Stimulated activated naive CD4-positive, alpha-beta T cell (primary cell): ENCODE data around the gene SENP2.
"Not testable (repeated sequence)": the region's sequence is repeated elsewhere in the genome, so short reads cannot be mapped to it uniquely, and the experiment has no call there.

Experiments
- DNase-seq, 6 experiments: peaks; one replicate each; lab custom pipeline; 2025; lab: John Stamatoyannopoulos, UW

SENP2 gene

GRCh38 chr3:185647880-185648210, 61.8 kb downstream of the SENP2 start:
- DNase-seq: no peak

DNA sequence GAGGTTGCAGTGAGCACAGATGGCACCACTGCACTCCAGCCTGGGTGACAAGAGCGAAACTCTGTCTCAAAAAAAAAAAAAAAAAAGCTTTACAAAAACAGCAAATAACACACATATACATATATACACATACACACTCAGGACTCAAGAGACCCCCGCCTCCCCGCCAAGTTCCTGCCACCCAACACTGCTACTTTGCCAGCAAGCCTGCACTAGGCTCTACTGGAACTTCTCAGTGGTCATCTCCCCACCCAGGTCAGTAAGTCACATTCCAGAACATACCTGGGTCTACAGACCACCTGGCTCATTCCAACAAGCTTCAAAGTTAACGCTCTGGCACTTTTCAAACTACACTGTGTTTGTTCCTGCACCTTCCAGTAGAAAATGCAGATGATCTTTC, 62.3 kb downstream of the SENP2 start:
- DNase-seq: no peak

DNA sequence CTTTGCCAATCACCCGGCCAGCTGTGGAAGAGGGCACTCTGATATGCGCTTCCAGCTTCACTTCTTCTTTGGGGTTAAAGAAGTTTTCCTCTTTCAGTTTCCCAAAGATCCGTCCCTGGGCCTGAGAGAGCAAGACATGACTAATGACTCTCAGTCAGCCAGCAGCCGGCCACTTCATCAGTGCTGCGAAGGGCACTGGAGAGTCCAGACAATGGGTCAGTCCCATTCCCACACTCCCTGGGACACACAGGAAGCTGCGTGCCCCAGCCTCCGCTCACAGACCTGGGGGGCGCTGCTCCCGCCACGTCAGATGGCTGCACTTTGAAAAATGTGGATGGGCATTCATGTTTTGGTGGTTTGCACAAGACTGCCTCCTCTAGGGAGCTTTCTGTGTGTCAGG, 63.3 kb downstream of the SENP2 start:
- no peak for DNase-seq

- no peak for DNase-seq
These were observed 65.9 kb downstream of the SENP2 start for GRCh38 chr3:185651971-185652370.

- no peak for DNase-seq
These were observed 68.1 kb downstream of the SENP2 start for GRCh38 chr3:185653949-185654757.

DNA sequence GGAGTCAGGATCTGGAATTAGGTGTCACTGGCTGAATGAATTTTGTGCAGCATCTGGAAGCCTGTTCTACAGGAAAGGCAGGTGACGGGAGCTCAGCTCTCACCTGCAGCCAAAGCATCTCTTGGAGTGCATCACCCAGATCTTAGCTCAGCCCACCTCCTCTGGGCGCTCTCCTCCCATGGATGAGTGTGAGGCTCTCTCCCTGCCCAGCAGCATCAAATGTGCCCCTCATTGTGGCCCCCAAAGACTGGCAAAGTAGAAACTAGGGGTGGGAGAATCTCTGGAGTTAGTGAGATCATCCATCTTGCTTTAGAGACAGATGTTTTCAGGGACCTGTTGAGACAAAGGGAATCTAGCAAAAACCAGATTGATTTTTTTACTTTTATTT, 68.7 kb downstream of the SENP2 start:
- no peak for DNase-seq

- no peak for DNase-seq
These were observed 69.6 kb downstream of the SENP2 start for GRCh38 chr3:185655426-185656320.

DNA sequence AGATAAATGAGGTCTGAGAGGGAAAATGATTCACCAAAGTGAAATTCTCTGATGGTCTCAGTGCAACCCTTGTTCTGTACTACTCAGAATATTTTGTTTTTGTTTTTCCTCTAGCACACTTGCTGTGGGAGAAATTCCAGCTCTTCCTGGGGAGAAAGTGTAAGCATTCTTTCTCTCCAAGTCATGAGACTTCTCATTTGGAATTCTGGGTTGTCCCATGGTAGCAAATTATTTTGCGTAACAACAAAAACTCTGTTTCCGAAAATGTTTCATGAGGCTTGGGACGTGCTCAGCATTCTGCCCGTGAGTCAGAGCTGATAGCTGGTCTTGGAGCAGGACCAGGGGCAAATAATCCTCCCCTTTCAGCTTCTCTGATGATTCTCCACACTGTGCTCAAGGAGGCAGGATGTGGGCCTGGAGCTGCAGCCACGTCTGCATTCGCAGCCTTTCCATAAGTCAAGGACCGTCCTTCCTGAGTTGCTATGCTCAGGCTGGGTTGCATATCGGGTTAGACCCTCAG, 70.3 kb downstream of the SENP2 start:
- DNase-seq: no peak

DNA sequence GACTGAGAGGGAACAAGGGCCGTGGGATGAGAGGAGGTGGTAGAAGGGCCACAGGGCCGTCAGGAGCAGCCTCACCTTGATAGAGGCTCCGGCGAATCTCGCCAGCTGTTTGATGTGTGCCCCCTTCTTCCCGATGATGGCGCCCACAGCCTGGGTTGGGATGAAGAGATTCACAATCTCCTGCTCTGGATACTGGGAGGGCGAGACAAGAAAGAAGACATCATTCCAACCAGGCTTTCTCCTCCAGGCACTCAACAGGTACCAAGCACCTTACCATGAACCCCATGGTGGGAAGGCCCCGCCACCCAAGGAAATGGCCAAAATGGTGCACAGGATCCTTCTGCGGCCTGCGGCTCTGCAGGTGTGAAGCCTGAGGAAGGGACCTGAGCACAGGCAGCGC, 71.1 kb downstream of the SENP2 start:
- no peak for DNase-seq

DNA sequence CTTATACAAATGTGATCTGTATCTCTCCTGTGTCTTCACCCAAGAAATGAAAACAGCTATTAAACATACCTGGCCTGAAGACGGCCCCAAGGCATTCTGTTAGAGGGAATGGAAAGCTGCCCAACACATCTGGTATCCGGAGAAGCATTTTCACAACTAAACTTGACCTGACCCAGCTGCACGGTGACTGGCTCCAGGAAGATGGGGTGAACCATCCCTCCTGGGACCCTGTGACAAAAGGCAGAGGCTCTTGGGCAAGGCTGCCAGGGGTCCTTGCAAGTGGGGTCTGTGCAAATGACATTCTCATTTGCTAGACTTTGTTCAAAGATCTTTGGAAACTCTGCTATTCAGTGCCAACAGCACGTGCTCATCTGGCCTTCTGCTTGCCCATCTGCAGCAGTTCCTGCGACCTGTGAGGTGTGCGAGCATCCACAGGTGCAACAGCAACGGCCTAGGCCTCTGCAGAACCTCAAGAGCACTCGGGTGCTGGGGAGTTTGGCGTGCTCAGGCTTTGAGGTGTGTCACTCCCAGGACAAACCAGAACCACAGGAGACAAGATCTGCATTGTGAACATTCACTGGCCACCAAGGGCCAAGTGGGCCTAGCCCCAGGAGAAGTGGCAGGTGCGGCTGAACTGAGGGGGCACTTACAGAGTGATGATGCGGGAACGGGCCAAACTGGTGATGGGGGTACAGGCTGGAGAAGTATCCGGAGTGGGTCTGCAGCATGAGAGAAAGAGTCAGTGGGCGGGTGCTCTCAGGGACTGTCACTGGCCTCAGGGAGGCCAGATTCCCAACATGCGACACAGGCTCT, 71.8 kb downstream of the SENP2 start:
- no peak for DNase-seq

- no peak for DNase-seq
These were observed 72.4 kb downstream of the SENP2 start for GRCh38 chr3:185658504-185658912.

DNA sequence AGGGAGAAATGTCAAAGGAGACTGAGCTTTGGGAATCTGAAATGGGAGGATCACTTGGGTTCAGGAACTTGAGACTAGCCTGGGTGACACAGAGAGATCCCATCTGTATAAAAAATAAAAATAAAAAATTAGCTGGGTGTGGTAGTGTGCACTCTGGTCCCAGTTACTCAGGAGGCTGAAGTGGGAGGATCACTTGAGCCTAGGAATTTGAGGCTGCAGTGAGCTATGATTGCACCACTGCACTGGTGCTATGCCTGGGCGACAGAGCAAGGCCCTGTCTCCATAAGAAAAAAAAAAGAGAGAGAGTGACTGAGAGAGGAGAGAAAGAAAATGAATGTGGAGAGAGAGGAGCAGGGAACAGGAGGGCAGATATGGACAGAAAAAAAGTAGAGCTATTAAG, 72.8 kb downstream of the SENP2 start:
- no peak for DNase-seq

- peak in 5 of 6 experiments; percentile 23 to 61 (median 40) for DNase-seq
These were observed 74.1 kb downstream of the SENP2 start for GRCh38 chr3:185659942-185660921.

DNA sequence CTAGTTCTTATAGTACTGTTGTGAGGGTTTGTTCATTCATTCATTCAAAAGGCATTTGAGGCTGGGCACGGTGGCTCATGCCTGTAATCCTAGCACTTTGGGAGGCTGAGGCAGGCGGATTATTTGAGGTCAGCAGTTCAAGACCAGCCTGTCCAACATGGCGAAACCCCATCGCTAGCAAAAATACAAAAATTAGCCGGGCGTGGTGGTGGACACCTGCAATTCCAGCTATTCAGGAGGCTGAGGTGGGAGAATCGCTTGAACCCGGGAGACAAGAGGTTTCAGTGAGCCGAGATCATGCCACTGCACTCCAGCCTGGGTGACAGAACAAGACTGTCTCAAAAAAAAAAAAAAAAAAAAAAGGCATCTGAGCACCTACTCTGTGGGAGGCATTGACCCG, 75.2 kb downstream of the SENP2 start:
- DNase-seq: not testable (repeated sequence)

- no peak for DNase-seq
These were observed 75.7 kb downstream of the SENP2 start for GRCh38 chr3:185661772-185662171.

- no peak for DNase-seq
These were observed 77.8 kb downstream of the SENP2 start for GRCh38 chr3:185663929-185664328.

DNA sequence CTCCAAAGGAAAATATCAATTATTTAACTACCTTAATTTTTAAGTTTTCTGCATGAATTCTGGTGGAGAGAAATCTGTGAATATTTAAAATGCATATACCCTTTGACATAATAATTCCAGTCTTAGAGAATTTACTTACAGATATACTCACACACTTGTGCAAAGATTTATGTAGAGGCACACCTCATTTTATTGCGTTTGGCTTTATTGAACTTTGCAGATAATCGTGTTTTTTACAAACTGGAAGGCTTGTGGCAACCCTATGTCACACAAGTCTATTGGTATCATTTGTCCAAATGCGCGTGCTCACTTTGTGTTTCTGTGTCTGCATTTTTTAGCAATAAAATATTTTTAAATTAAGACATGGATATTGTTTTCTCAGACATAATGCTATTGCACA, 81.5 kb downstream of the SENP2 start:
- DNase-seq: no peak

DNA sequence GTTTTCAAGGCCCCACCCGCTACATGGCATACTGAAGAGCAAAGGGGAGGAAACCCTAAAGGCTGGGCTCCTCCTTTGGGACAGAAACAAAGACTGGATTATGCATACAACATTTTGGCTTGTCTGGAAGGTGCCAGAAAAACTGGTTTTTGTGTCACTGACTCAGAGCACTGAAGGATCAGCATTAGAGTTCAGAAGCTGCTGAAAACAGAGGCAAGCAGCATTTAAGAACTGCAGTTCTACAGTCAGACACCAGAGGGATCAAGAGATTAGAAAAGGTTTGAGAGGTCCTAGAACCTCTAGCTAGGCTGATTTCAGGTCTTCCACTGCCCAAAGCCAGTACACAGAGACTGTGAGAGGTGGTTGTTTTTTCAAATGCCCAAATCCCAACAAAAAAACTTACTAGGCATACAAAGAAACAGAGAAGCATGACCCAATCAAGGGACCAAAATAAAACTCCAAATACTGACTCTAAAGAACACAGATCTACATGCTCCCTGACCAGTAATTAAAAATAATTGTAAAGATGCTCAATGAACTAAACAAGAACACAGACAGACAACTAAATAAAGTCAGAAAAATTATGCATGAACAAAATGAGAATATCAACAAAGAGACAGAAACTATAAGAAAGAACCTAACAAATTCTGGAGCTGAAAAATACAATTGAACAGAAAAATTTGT, 91.2 kb downstream of the SENP2 start:
- no peak for DNase-seq

DNA sequence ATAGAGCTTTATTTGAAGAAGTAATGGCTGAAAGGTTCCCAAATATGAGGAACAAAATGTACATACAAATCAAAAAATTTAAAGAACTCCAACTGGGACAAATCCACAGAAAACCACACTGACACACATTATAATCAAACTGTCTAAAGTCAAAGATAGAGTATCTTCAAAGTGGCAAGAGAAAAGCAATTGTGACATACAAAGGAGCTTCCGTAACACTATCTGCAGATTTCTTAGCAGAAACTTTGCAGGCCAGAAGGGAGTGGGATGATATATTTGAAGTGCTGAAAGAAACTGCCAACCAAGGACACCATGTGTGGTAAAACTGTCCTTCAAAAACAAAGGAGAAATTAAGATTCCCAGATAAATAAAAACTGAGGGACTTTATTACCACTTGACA, 91.9 kb downstream of the SENP2 start:
- DNase-seq: no peak

- no peak for DNase-seq
These were observed 94.1 kb downstream of the SENP2 start for GRCh38 chr3:185680231-185680630.
